Endothelial cell of umbilical vein (primary cell): ENCODE data around the gene SMAD3. TPM values are rescaled to one million over a fixed set of nuclear protein-coding genes. Genes with fewer than 3 reads are reported as not detected.

ENCODE experiments used
- BruUV-seq: library from RNA; stranded (reverse); fragments of 400-500 nt; replicated peaks from 2 replicates; lab custom pipeline; 2021; lab: Mats Ljungman, UMichigan
- CTCF ChIA-PET: fragments of 300-600, 350-600 bp; sonication (Branson Sonifier 250); formaldehyde crosslinking; loops from one replicate; lab custom pipeline; 2021; ENCODE audit warnings: antibody characterized with exemption, inconsistent platforms; lab: Charles Lee
- POLR2A ChIA-PET: fragments of 300-600, 350-600 bp; sonication (Branson Sonifier 250); formaldehyde crosslinking; loops from one replicate; lab custom pipeline; 2021; ENCODE audit warnings: antibody characterized with exemption, inconsistent platforms; lab: Charles Lee
- DNase-seq: peaks from one replicate; pipeline ENCODE4 v3.0.0-alpha.2; 2011; ENCODE audit warnings: low read depth, low spot score
- FAIRE-seq: peaks from 2 replicates; lab custom pipeline; 2011; peaks lifted over from hg19 to GRCh38; lab: Jason Lieb, UNC
- H2AFZ ChIP-seq: 2 replicates; pipeline ENCODE4 v1.6.0; 2012; ENCODE audit warnings: low read depth, low read length, control low read depth, inconsistent platforms
- H3K27ac ChIP-seq: 2 replicates; pipeline ENCODE4 v1.5.1; 2011; ENCODE audit warnings: low read depth, mild to moderate bottlenecking, control low read depth, low read length, moderate library complexity; ENCODE audit not compliant: insufficient read depth
- H3K27me3 ChIP-seq, 2 experiments: 2 replicates each; pipeline versions ENCODE4 v1.6.0 to v1.6.1; 2011; ENCODE audit warnings: low read length in 2 of 2, mixed read lengths in 1 of 2; ENCODE audit not compliant: control insufficient read depth in 2 of 2, insufficient read depth in 2 of 2
- H3K36me3 ChIP-seq, 2 experiments: 2 replicates in 1 of 2; 3 replicates in 1 of 2; pipeline ENCODE4 v1.5.1; 2011; ENCODE audit warnings: low read length in 2 of 2, mild to moderate bottlenecking in 1 of 2, moderate library complexity in 1 of 2; ENCODE audit not compliant: control insufficient read depth in 2 of 2, insufficient read depth in 2 of 2; ENCODE audit errors: extremely low read depth in 1 of 2
- H3K4me1 ChIP-seq: 3 replicates; pipeline ENCODE4 v1.5.1; 2011; ENCODE audit warnings: mild to moderate bottlenecking, low read length; ENCODE audit not compliant: control insufficient read depth, insufficient read depth; ENCODE audit errors: extremely low read depth
- H3K4me2 ChIP-seq: 2 replicates; pipeline ENCODE4 v1.6.1; 2011; ENCODE audit warnings: low read length, control low read depth, mixed read lengths; ENCODE audit not compliant: insufficient read depth
- H3K4me3 ChIP-seq, 3 experiments: fragments of 200-600 bp in 1 of 3; sonication (generic), shearing (Covaris generic) in 1 of 3; replicated peaks in 1 of 3; 2 replicates each; pipeline ENCODE4 v1.5.1; 2011 to 2016; ENCODE audit warnings: control low read depth in 3 of 3, low read length in 3 of 3, mild to moderate bottlenecking in 2 of 3, inconsistent platforms in 1 of 3, low read depth in 1 of 3, moderate library complexity in 1 of 3; ENCODE audit not compliant: insufficient read depth in 1 of 3
- H3K79me2 ChIP-seq: 2 replicates; pipeline ENCODE4 v1.6.0; 2012; ENCODE audit warnings: low read length, inconsistent platforms; ENCODE audit not compliant: control insufficient read depth, insufficient read depth
- H3K9ac ChIP-seq: replicated peaks from 2 replicates; pipeline ENCODE3; 2011; ENCODE audit warnings: low read length, control low read depth; ENCODE audit not compliant: insufficient read depth; ENCODE audit errors: extremely low read depth
- H3K9me1 ChIP-seq: replicated peaks from 3 replicates; pipeline ENCODE4 v1.6.0; 2011; ENCODE audit warnings: mild to moderate bottlenecking, low read length; ENCODE audit not compliant: control insufficient read depth, insufficient read depth; ENCODE audit errors: extremely low read depth
- H3K9me3 ChIP-seq: replicated peaks from 2 replicates; pipeline ENCODE4 v1.5.1; 2012; ENCODE audit warnings: low read length, inconsistent platforms; ENCODE audit not compliant: control insufficient read depth, insufficient read depth
- H4K20me1 ChIP-seq: replicated peaks from 2 replicates; pipeline ENCODE3; 2011; ENCODE audit warnings: mild to moderate bottlenecking, low read length; ENCODE audit not compliant: control insufficient read depth, insufficient read depth; ENCODE audit errors: extremely low read depth
- CTCF ChIP-seq, 2 donors: IDR thresholded peaks; 1 replicate in 1 of 2; 2 replicates in 1 of 2; pipeline ENCODE4 v1.5.1; 2011; ENCODE audit warnings: low read length in 2 of 2, mild to moderate bottlenecking in 2 of 2, moderate library complexity in 2 of 2, control low read depth in 1 of 2, inconsistent platforms in 1 of 2, low read depth in 1 of 2; ENCODE audit not compliant: insufficient read depth in 1 of 2; ENCODE audit errors: extremely low read depth in 1 of 2
- EZH2 ChIP-seq: IDR thresholded peaks from 2 replicates; pipeline ENCODE4 v1.6.1; 2012; ENCODE audit warnings: borderline replicate concordance, low read depth, mild to moderate bottlenecking, moderate library complexity, low read length, inconsistent platforms; ENCODE audit not compliant: severe bottlenecking
- FOS ChIP-seq: IDR thresholded peaks from 2 replicates; pipeline ENCODE4 v1.6.1; 2011; ENCODE audit warnings: mild to moderate bottlenecking, low read length, moderate library complexity, borderline replicate concordance; ENCODE audit not compliant: insufficient read depth
- GATA2 ChIP-seq: IDR thresholded peaks from 2 replicates; pipeline ENCODE4 v1.7.0; 2011; ENCODE audit warnings: low read depth, mild to moderate bottlenecking, moderate library complexity, mixed read lengths, low read length; ENCODE audit not compliant: insufficient read length, insufficient read depth
- JUN ChIP-seq: IDR thresholded peaks from 2 replicates; pipeline ENCODE4 v1.6.1; 2011; ENCODE audit warnings: borderline replicate concordance, low read depth; ENCODE audit not compliant: insufficient read length, insufficient read depth
- MYC ChIP-seq: IDR thresholded peaks from one replicate; pipeline ENCODE4 v1.6.1; 2011; ENCODE audit warnings: mild to moderate bottlenecking, low read depth, low read length
- POLR2A ChIP-seq: IDR thresholded peaks from 2 replicates; pipeline ENCODE4 v1.6.1; 2012; ENCODE audit warnings: low read depth, mild to moderate bottlenecking, control low read depth, low read length
- POLR2AphosphoS5 ChIP-seq: IDR thresholded peaks from 2 replicates; pipeline ENCODE4 v1.6.1; 2012; ENCODE audit warnings: low read depth, mild to moderate bottlenecking, control low read depth, low read length, moderate library complexity; ENCODE audit not compliant: insufficient read depth
- dilution Hi-C: fragments of 300-500 bp; cut with MboI; formaldehyde crosslinking; loops from one replicate; pipeline ENCODE4 v1.15.0; 2019; ENCODE audit warnings: low sequenced_read_pairs; ENCODE audit not compliant: extremely low pct_ligation_motif_present
- intact Hi-C: fragments of 100-400 bp; cut with micrococcal nuclease; formaldehyde crosslinking; loops from one replicate; pipeline ENCODE4 v1.10.0; 2022
- polyA plus RNA-seq, 4 experiments: library from polyadenylated mRNA; depleted of rRNA in 3 of 4; stranded (reverse) in 3 of 4; unstranded in 1 of 4; fragments of >200 nt; gene quantifications; 2 replicates each; pipeline versions ENCODE4 v1.2.1 to v1.2.3, GENCODE V29; 2011 to 2012; ENCODE audit warnings: missing spikeins in 1 of 4
- total RNA-seq: library from RNA; stranded (reverse); gene quantifications from 2 replicates; pipeline ENCODE4 v1.2.3, GENCODE V29; 2021
- TF ChIP-seq, protein P1 (sequence below): IDR thresholded peaks from 2 replicates; pipeline ENCODE4 v1.6.1; 2011; ENCODE audit not compliant: insufficient read depth, insufficient read length

SMAD3 gene
- total and polyA plus RNA-seq, 2 donors (not counting 3 experiments of a cell fraction or from before 2014, with no cell fraction given): 56.4 to 88.2 TPM

- dilution Hi-C loops (no loop called here), intact Hi-C loops (loop anchor here (1.0 to 5.0 kb wide), 3 partner anchors 12 to 162 kb away; partner anchors contain the start of genes AAGAB and IQCH)
- H3K4me2 ChIP-seq: peak overlapping the region; percentile 40
- H2AFZ ChIP-seq: no peak overlapping the region
- H4K20me1 ChIP-seq: no peaks in the 10 kb centered on the region
- H3K36me3 ChIP-seq: no peaks in the 10 kb centered on the region
- H3K9ac ChIP-seq: peak overlapping the region; percentile 56
- H3K9me1 ChIP-seq: no peaks in the 10 kb centered on the region
- ChIA-PET CTCF (interaction anchor here (0.7 to 2.2 kb wide), 6 partner anchors 11 to 194 kb away, joined by 3 to 6 read pairs (median 4); no protein-coding TSS in a partner anchor), POLR2A (no interaction called here)
- DNase-seq (peak; percentile 94), FAIRE-seq (peak; percentile 68)
- no peaks in the 10 kb centered on the region for H3K27me3 ChIP-seq
- TF ChIP-seq POLR2A (no peak), GATA2 (no peak), FOS (peak; percentile 27), JUN (peak; percentile 49), CTCF (IDR thresholded peaks at IDR 0.05; ENCODE audit: extremely low read depth in 1 of 2, insufficient read depth in 1 of 2, low read depth in 1 of 2, low read length in 2 of 2) (no peak), MYC (peak; percentile 56), POLR2AphosphoS5 (peak; percentile 64), EZH2 (no peak)
- TF ChIP-seq, protein P1, sequence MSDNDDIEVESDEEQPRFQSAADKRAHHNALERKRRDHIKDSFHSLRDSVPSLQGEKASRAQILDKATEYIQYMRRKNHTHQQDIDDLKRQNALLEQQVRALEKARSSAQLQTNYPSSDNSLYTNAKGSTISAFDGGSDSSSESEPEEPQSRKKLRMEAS: no peak
- peak overlapping the region; percentile 95 for H3K27ac ChIP-seq
- H3K79me2 ChIP-seq: peaks cover 84% of the 10 kb centered on the region
- no TSS peak for BruUV-seq
- H3K4me1 ChIP-seq: peaks cover 63% of the 10 kb centered on the region
- no peak overlapping the region for H3K4me3 ChIP-seq
- no peaks in the 10 kb centered on the region for H3K9me3 ChIP-seq
Measured at GRCh38 chr15:67109141-67110034, 44.0 kb downstream of the SMAD3 start.
